Stimulated activated CD4-positive, alpha-beta T cell treated with anti-CD3 and anti-CD28 coated beads, Interleukin-12 subunit alpha, Interleukin-12 subunit beta, amount 100 ng/mL, for 48 hours (primary cell): ENCODE results near the gene ZNF219.

Source experiments
- DNase-seq, 3 donors: peaks; one replicate each; pipeline ENCODE4 v3.0.0-alpha.2; 2020; ENCODE audit warnings: low read depth in 2 of 3, low spot score in 1 of 3

The ZNF219 gene

GRCh38 chr14:21069388-21070082, 28.9 kb downstream of the ZNF219 start:
- no peak for DNase-seq

GRCh38 chr14:21068521-21069387, 29.7 kb downstream of the ZNF219 start:
- DNase-seq: peak in 2 of 3 donors; percentile 24 to 41

- DNase-seq: no peak
Measured at GRCh38 chr14:21066882-21067502, 31.5 kb downstream of the ZNF219 start.

DNA sequence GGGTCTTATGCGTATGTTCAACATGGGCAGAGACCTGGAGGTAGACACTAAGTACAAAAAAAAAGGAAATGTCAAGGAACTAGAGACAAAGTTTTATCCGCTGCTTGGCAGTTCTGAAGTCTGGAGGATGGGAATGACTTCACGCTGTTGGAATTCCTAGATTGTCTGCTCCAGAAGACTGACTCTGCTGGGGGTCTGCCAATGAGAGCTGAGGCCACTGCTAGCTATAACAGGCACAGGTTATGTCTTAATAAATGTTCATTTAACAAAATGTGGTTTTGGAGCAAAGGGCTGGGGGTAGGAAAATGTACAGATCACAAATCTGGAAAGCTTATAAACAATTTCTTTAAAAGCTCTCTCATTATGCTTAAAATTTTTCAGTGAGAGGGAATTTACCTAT, 35.0 kb downstream of the ZNF219 start:
- no peak for DNase-seq

DNA sequence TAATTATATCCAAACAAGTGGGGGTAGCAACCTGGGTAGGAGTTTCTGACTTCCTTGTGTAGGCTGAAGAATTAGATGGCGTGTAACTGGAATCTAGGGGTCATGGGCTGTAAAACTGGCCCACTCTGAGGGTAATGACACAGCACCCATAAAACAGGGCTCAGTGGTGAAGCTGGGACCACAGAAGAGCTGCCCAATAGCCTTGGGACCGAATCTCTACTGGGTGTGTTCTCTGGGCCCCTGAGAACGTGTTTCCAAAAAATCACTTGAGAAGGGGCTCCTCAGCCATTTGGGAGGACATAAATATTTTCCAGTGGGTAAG, 37.1 kb downstream of the ZNF219 start:
- no peak for DNase-seq

DNA sequence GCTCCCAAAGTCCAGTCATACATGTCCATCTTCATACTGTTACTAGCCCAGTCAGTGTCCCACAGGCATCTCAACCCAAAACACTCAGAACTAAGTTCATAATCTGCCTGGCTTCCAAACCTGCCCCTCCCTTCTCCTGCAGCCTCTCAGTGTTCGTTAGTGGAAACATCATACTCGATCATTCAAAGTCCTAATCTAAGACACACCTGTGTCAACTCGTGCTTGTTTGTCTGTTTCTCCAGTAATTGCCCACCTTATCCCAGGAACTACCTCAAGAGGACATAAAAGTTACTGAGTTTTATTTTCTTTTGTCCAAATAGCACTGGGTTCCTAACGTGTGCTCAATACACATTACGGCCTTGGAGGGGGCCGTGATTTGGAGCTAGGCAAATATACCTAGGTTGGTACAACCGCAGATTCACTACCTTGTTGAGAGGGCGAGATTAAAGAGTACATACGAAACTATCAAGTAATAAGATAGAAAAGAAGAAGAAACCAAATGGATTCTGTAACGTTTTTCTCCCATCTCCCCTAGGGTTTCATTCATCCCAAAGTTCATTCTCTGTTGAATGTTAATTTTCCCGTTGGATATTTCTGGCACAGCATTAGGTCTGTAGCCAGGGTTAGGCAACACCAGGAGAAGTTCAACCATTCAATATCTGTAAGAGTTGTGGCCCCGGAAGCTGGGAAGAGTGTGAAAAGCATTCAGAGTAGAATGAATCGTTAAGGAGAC, 37.7 kb downstream of the ZNF219 start:
- DNase-seq: no peak

DNA sequence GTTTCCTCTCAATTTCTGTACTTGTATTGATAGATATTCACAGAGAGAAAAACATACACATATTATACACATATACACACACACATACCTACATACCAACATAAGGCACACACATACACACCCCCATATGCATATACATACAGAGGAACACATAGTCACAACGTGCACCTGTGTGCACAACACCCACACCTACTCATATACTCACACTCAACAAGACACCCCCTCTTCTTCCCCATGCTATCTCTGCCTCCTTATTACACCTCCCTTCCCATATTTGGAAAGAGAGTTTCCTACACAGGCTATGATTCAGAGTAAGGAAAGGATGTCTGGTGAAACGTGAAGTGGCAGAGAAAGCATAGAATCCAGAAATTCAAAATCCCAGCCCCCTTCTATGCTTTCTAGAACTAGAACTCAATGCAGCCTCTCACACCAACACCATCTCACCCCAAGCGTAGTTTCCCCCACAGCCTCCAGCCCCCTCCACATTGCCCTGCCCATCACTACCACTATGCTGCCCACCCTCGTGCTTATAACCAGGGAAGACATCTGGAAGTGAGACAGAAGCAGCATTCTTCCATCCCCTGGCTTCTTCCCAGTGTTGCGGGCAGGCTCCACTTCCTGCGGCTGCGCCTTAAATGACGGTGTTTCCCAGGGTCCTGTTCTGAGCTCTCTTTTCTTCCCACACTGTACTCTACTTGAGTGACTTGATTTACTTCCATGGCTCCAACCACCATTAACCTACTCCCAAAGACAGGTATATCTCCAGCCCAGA, 38.4 kb downstream of the ZNF219 start:
- no peak for DNase-seq

- DNase-seq: no peak
Measured at GRCh38 chr14:21058903-21059302, 39.6 kb downstream of the ZNF219 start.

DNA sequence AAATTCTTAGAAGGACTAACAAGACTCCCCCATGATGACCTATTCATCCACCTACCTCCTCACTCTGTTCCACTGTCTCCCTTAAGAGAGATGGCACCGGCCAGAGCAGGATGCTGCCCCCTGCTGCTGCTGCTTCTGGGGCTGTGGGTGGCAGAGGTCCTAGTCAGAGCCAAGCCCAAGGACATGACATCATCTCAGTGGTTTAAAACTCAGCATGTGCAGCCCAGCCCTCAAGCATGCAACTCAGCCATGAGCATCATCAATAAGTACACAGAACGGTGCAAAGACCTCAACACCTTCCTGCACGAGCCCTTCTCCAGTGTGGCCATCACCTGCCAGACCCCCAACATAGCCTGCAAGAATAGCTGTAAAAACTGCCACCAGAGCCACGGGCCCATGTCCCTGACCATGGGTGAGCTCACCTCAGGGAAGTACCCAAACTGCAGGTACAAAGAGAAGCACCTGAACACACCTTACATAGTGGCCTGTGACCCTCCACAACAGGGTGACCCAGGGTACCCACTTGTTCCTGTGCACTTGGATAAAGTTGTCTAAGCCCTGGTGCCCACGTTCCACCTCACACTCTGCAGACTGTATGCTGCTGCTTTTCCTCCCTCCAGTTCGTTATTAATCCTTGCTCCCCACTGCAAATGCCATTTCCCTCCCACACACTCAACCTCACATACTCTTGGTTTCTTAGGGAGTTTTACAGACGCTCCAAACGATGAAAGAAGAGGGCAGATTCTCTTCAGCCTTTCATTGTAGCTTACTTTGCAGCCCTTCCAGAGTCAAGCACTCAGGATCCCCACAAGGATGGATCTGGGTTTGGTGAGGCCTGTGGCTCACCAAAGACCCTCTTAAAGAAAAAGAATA, 40.4 kb downstream of the ZNF219 start, which contains the start of gene RNASE8:
Gene RNASE8 (plus strand): TSS at position 20 of the 873 bp plus-strand sequence. CDS start 71 bp downstream, at position 91.
- DNase-seq: no peak

DNA sequence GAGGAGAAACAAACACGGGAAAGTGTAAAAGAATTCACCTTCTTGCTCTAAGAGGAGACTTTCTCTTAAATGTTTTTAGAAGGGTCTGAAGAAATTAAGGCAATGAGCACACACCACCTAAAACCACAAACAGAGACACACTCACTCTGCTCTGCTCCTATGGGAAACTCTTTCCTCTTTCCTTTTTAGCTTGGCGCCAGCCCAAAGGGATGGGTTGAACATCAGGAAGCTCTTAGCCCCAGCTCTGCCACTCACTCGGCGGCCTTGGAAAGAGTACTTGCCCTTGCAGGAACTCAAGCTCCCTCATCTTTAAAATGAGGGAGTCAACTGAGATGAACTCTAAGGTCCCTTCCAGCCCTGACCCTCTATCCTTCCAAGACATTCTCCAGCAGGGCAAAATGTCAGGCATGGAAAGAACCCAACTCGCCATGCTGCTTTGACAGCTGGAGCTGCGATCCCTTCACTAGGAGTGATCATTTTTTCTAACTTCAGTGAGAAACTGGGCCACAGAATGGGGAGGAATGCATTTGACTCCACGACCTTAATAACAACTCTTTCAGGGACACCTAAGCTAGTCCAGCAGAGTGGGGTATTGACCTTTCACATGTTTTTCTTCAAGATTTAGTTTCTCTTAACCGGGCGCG, 41.8 kb downstream of the ZNF219 start:
- no peak for DNase-seq

GRCh38 chr14:21055432-21056117, 42.9 kb downstream of the ZNF219 start:
- no peak for DNase-seq

GRCh38 chr14:21054768-21055145, 43.7 kb downstream of the ZNF219 start:
- no peak for DNase-seq

DNA sequence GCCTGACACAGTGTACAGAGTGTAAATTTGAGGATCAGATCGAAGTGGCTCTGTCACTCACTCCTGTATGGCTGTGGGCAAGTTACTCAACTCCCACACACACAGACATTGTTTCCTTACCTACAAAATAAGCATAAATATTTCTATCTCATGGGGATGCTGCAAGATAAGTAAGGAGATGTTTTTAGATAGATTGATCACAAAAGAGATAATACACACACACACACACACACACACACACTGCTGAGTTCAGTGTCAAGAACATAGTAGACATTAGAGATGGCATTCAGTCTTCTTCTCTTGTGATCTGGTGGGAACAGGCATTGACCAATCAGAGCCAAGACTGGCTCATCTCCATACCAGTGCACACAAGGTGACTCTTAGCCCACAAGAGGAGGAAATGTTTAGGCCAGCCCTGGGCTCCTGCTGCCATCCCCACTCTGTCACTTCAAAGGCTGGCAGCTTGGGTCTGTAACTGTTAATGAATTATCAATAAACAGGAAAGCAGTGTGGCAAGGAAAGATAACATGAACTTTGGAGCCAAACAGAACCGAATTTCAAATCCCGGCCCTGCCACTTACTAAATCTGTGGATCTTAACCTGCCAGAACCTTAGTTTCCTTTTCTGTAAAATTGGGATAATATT, 44.2 kb downstream of the ZNF219 start:
- no peak for DNase-seq

GRCh38 chr14:21053184-21054122, 45.0 kb downstream of the ZNF219 start:
- DNase-seq: no peak

- no peak for DNase-seq
Measured at GRCh38 chr14:21050597-21050996, 47.9 kb downstream of the ZNF219 start.

- DNase-seq: no peak
Measured at GRCh38 chr14:21049271-21049673, 49.2 kb downstream of the ZNF219 start.

DNA sequence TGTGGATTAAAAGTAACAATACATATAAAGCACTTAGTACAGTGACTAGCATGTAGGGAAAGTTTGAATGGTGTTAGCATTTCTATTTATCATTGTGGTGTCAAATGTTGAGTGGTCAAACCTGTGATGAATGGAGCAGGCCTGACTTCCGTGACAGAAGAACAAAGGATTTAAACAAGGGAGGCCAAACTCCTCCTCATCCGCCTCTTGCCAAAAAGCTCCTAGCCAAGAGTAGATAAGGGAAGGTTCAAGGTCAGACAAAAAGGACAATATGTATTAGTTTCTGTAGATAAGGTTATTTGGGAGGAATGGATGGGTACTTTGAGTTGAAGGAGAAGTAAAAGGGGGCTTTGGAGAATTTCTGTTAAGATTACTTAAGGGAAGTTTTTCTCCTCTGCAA, 49.8 kb downstream of the ZNF219 start:
- DNase-seq: no peak
